ENCODE measurements around the gene THSD7B.
"Not testable (repeated sequence)": the region's sequence is repeated elsewhere in the genome, so short reads cannot be mapped to it uniquely, and the experiment has no call there.

Gene THSD7B

GRCh38 chr2:136966485-136966884 lies 201.1 kb downstream of the THSD7B start:
- no peak for TF ChIP-seq CTCF (conservative IDR thresholded peaks at IDR 0.05; ENCODE audit: low read depth, low read length)
- no peak overlapping the region for H3K4me2 ChIP-seq
- H3K9ac ChIP-seq: no peak overlapping the region
- H4K20me1 ChIP-seq (ENCODE audit: insufficient read depth): no peaks in the 10 kb centered on the region
- no peak overlapping the region for H2AFZ ChIP-seq (ENCODE audit: low read depth)
- H3K79me2 ChIP-seq (ENCODE audit: insufficient read depth, low read depth): no peaks in the 10 kb centered on the region
- H3K36me3 ChIP-seq (ENCODE audit: insufficient read depth): no peaks in the 10 kb centered on the region
- H3K4me1 ChIP-seq (ENCODE audit: low read depth, poor library complexity, severe bottlenecking): peaks cover 6% of the 10 kb centered on the region
- no peak overlapping the region for H3K4me3 ChIP-seq (IDR thresholded peaks at IDR 0.05; ENCODE audit: insufficient read depth, low read depth, low read length)
- no peaks in the 10 kb centered on the region for H3K27me3 ChIP-seq (ENCODE audit: insufficient read depth, low read depth)
- no peak overlapping the region for H3K27ac ChIP-seq

GRCh38 chr2:136980303-136980702 lies 215.0 kb downstream of the THSD7B start:
- Histone ChIP-seq H3K36me3 (ENCODE audit: insufficient read depth) (no peaks in the 10 kb centered on the region), H3K79me2 (ENCODE audit: insufficient read depth, low read depth) (no peaks in the 10 kb centered on the region), H3K9ac (no peak overlapping the region), H2AFZ (ENCODE audit: low read depth) (no peak overlapping the region), H3K4me1 (ENCODE audit: low read depth, poor library complexity, severe bottlenecking) (no peaks in the 10 kb centered on the region), H3K27me3 (ENCODE audit: insufficient read depth, low read depth) (no peaks in the 10 kb centered on the region), H3K27ac (no peak overlapping the region), H4K20me1 (ENCODE audit: insufficient read depth) (no peaks in the 10 kb centered on the region), H3K4me2 (no peak overlapping the region), H3K4me3 (IDR thresholded peaks at IDR 0.05; ENCODE audit: insufficient read depth, low read depth, low read length) (no peak overlapping the region)
- no peak for TF ChIP-seq CTCF (conservative IDR thresholded peaks at IDR 0.05; ENCODE audit: low read depth, low read length)

GRCh38 chr2:136981689-136982088 lies 216.3 kb downstream of the THSD7B start:
- H3K36me3 ChIP-seq (ENCODE audit: insufficient read depth); H3K79me2 ChIP-seq (ENCODE audit: insufficient read depth, low read depth); H3K27ac ChIP-seq; H3K9ac ChIP-seq; H3K4me1 ChIP-seq (ENCODE audit: low read depth, poor library complexity, severe bottlenecking); H3K4me2 ChIP-seq; H2AFZ ChIP-seq (ENCODE audit: low read depth); H4K20me1 ChIP-seq (ENCODE audit: insufficient read depth); H3K4me3 ChIP-seq (IDR thresholded peaks at IDR 0.05; ENCODE audit: insufficient read depth, low read depth, low read length); H3K27me3 ChIP-seq (ENCODE audit: insufficient read depth, low read depth): not testable (repeated sequence)

GRCh38 chr2:136985044-136985443 lies 219.7 kb downstream of the THSD7B start:
- Histone ChIP-seq H3K4me3 (IDR thresholded peaks at IDR 0.05; ENCODE audit: insufficient read depth, low read depth, low read length) (no peak overlapping the region), H3K4me1 (ENCODE audit: low read depth, poor library complexity, severe bottlenecking) (no peaks in the 10 kb centered on the region), H3K27me3 (ENCODE audit: insufficient read depth, low read depth) (no peaks in the 10 kb centered on the region), H3K27ac (no peak overlapping the region), H3K4me2 (no peak overlapping the region), H4K20me1 (ENCODE audit: insufficient read depth) (no peaks in the 10 kb centered on the region), H2AFZ (ENCODE audit: low read depth) (no peak overlapping the region), H3K9ac (no peak overlapping the region), H3K79me2 (ENCODE audit: insufficient read depth, low read depth) (no peaks in the 10 kb centered on the region), H3K36me3 (ENCODE audit: insufficient read depth) (no peaks in the 10 kb centered on the region)
- no peak for TF ChIP-seq CTCF (conservative IDR thresholded peaks at IDR 0.05; ENCODE audit: low read depth, low read length)

- no peak overlapping the region for H3K4me2 ChIP-seq
- H3K4me1 ChIP-seq (ENCODE audit: low read depth, poor library complexity, severe bottlenecking): no peaks in the 10 kb centered on the region
- no peak overlapping the region for H3K4me3 ChIP-seq (IDR thresholded peaks at IDR 0.05; ENCODE audit: insufficient read depth, low read depth, low read length)
- no peaks in the 10 kb centered on the region for H3K27me3 ChIP-seq (ENCODE audit: insufficient read depth, low read depth)
- H3K36me3 ChIP-seq (ENCODE audit: insufficient read depth): no peaks in the 10 kb centered on the region
- no peak overlapping the region for H3K27ac ChIP-seq
- no peaks in the 10 kb centered on the region for H3K79me2 ChIP-seq (ENCODE audit: insufficient read depth, low read depth)
- no peak for TF ChIP-seq CTCF (conservative IDR thresholded peaks at IDR 0.05; ENCODE audit: low read depth, low read length)
- H2AFZ ChIP-seq (ENCODE audit: low read depth): no peak overlapping the region
- H4K20me1 ChIP-seq (ENCODE audit: insufficient read depth): no peaks in the 10 kb centered on the region
- H3K9ac ChIP-seq: no peak overlapping the region
These were observed 221.4 kb downstream of the THSD7B start for GRCh38 chr2:136986605-136987221.

Data from KMS-11 (cell line).